ENCODE measurements around the gene SLC6A5. TPM values are rescaled to one million over a fixed set of nuclear protein-coding genes. Genes with fewer than 3 reads are reported as not detected.

The SLC6A5 gene
- total and polyA plus RNA-seq, 2 of the 8 experiments (the other 6 are each of a cell fraction or from before 2014, with no cell fraction given): not detected

DNA sequence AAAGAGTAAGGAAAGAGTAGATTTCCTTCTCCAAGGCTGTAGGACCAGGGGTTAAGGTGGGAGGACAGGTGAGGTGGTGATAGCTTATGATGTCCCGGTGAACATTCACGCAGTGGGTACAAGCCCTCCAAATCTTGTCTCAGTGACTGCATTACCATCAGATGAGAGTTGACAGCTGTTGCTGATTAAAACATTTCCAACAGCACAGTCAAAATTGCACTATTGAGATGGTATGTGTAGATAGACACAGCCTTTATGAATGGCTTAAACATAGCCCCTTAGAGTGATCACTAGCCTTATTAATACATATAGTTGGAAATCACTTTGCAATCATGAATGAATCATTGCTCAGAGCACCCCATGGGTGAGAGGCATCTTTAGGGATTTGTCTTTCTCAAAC, 77.2 kb downstream of the SLC6A5 start (continued):
- TF ChIP-seq, protein P1, sequence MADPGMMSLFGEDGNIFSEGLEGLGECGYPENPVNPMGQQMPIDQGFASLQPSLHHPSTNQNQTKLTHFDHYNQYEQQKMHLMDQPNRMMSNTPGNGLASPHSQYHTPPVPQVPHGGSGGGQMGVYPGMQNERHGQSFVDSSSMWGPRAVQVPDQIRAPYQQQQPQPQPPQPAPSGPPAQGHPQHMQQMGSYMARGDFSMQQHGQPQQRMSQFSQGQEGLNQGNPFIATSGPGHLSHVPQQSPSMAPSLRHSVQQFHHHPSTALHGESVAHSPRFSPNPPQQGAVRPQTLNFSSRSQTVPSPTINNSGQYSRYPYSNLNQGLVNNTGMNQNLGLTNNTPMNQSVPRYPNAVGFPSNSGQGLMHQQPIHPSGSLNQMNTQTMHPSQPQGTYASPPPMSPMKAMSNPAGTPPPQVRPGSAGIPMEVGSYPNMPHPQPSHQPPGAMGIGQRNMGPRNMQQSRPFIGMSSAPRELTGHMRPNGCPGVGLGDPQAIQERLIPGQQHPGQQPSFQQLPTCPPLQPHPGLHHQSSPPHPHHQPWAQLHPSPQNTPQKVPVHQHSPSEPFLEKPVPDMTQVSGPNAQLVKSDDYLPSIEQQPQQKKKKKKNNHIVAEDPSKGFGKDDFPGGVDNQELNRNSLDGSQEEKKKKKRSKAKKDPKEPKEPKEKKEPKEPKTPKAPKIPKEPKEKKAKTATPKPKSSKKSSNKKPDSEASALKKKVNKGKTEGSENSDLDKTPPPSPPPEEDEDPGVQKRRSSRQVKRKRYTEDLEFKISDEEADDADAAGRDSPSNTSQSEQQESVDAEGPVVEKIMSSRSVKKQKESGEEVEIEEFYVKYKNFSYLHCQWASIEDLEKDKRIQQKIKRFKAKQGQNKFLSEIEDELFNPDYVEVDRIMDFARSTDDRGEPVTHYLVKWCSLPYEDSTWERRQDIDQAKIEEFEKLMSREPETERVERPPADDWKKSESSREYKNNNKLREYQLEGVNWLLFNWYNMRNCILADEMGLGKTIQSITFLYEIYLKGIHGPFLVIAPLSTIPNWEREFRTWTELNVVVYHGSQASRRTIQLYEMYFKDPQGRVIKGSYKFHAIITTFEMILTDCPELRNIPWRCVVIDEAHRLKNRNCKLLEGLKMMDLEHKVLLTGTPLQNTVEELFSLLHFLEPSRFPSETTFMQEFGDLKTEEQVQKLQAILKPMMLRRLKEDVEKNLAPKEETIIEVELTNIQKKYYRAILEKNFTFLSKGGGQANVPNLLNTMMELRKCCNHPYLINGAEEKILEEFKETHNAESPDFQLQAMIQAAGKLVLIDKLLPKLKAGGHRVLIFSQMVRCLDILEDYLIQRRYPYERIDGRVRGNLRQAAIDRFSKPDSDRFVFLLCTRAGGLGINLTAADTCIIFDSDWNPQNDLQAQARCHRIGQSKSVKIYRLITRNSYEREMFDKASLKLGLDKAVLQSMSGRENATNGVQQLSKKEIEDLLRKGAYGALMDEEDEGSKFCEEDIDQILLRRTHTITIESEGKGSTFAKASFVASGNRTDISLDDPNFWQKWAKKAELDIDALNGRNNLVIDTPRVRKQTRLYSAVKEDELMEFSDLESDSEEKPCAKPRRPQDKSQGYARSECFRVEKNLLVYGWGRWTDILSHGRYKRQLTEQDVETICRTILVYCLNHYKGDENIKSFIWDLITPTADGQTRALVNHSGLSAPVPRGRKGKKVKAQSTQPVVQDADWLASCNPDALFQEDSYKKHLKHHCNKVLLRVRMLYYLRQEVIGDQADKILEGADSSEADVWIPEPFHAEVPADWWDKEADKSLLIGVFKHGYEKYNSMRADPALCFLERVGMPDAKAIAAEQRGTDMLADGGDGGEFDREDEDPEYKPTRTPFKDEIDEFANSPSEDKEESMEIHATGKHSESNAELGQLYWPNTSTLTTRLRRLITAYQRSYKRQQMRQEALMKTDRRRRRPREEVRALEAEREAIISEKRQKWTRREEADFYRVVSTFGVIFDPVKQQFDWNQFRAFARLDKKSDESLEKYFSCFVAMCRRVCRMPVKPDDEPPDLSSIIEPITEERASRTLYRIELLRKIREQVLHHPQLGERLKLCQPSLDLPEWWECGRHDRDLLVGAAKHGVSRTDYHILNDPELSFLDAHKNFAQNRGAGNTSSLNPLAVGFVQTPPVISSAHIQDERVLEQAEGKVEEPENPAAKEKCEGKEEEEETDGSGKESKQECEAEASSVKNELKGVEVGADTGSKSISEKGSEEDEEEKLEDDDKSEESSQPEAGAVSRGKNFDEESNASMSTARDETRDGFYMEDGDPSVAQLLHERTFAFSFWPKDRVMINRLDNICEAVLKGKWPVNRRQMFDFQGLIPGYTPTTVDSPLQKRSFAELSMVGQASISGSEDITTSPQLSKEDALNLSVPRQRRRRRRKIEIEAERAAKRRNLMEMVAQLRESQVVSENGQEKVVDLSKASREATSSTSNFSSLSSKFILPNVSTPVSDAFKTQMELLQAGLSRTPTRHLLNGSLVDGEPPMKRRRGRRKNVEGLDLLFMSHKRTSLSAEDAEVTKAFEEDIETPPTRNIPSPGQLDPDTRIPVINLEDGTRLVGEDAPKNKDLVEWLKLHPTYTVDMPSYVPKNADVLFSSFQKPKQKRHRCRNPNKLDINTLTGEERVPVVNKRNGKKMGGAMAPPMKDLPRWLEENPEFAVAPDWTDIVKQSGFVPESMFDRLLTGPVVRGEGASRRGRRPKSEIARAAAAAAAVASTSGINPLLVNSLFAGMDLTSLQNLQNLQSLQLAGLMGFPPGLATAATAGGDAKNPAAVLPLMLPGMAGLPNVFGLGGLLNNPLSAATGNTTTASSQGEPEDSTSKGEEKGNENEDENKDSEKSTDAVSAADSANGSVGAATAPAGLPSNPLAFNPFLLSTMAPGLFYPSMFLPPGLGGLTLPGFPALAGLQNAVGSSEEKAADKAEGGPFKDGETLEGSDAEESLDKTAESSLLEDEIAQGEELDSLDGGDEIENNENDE (IDR thresholded peaks at IDR 0.05; ENCODE audit: insufficient replicate concordance, low read length): no peak
